CD4-positive, alpha-beta T cell treated with Interferon gamma for 1 hour (primary cell): ENCODE data around the gene SPEF1.

ENCODE experiments used
- DNase-seq: peaks from one replicate; pipeline ENCODE4 v3.0.0-alpha.2; 2020

SPEF1 gene

GRCh38 chr20:3744806-3745685 lies 36.2 kb downstream of the SPEF1 start:
- peak; percentile 86 for DNase-seq

GRCh38 chr20:3744037-3744436 lies 37.2 kb downstream of the SPEF1 start:
- DNase-seq = no peak

GRCh38 chr20:3743251-3743650 lies 38.0 kb downstream of the SPEF1 start:
- no peak for DNase-seq

DNA sequence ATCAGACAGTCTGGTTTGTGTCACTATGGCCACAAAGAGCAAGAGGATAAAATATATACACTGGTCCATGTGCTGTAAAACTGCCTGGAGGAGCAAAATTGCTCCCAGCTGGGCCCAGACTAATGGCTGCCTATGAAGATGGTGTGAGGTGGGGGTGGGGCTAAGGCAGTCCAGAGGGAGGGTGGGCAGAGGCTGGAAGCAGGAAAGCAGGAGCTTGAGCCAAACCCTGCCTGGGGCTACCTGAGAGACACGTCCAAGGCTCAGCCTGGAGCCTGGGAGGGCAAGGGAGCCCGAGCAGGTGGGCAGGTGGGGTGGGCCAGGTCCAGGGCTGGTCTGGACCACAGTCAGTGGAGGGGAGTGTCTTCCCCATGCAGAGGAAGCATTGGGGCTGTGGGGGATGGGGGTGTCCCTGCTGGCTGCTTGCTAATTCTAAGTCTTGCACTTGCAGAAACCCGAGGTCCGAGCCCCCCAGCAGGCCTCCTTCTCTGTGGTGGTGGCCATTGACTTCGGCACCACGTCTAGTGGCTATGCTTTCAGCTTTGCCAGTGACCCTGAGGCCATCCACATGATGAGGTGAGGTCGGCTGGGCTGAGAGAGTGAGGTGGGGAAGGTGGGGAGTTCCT lies 39.3 kb downstream of the SPEF1 start:
- no peak for DNase-seq

GRCh38 chr20:3740615-3741301 lies 40.5 kb downstream of the SPEF1 start:
- DNase-seq = no peak

- no peak for DNase-seq
Observed at GRCh38 chr20:3739926-3740451, 41.3 kb downstream of the SPEF1 start.

DNA sequence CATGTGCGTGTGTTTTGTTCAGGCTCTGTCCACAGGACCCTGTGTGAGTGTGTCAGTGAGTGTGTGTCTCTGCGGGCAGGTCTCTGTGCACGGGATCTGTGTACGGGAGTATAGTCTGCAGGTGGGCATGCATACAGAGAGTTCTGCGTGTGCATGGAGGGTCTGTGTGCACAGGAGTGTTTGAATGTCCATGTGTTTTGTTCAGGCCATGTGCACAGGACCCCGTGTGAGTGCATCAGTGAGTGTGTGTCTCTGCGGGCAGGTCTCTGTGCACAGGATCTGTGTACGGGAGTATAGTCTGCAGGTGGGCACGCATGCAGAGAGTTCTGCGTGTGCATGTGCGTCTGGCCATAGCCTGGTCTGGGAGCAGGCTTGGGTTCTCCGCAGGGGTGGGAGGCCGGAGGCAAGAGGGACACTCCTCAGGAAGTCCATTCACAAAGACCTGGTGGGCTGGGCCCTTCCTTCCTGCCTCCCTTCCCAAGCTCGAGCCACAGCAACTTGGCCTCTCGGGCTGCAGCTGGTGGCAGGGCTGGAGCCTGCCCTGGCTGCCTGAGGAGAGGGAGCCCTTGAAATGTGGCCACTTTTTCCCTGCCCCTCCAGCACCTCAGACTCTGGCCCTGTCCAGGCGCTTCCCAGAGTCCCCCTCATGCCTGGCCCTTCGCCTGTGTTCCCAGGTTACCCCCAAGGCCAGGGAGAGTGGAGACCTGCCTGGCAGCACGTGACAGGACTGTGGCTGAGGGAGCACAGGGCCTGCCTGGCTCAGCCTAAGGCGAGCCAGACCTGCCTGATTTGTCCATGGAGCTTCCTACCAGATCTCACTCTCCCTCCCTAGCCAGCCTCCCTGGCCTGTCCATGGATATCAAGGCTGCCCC lies 42.0 kb downstream of the SPEF1 start:
- no peak for DNase-seq

DNA sequence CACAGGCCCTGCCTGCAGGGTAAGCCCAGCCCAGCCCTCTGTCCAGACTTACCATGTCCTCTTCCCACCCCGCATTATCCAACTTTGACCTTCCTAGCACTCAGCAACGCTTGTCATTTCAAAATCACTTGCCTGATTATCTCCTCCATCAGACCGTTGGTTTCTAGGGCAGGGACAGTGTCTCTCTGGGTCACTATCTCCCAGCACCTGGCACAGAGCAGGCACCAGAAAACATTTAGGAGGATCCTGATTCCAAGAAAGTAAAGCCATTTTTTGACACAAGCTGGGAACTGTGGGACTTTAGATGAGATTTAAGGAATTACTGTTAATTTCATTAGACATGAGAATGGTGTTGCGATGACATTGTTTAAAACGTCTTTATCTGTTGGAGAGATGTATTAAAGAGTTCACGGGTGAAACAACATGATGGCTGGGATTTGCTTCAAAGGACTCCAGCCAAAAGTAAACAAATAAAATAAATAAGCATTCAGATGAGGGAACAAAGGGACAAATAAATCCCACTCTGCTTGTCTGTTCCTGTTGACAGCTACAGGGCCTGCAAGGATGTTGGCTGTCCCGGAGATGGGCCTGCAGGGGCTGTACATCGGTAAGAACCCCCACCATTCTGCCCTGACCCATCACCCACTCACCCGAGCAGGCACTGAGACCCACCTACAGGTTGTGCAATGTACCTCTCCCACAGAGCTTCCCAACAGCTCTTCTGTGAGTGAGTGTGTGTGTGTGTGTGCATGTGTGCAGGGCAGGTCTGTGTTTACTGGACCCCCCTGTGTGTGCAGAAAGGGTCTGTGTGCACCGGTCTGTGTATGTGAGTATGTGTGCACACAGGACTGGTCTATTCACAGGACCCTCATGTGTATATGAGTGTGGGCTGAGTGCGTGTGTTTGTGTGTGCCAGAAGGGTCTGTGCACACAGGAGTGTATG lies 42.9 kb downstream of the SPEF1 start:
- no peak for DNase-seq

DNA sequence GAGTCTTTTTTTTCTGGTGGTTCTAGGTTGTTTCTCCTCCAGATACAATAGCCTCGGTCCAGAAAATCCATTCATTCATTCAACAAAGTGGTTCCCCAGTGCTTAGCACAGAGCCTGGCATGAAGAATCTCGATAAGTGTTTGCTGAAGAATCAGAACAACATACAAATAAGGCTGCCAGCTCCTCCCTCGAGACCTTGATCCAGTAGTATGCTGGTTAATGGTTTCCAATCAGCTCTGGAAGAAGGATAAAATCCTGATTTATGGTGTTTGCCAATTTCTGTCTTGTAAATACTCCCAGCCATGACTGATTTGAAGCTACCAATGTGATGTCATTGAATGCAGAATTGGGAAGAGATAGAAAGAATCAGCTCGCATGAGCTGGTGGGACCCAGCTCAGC lies 45.5 kb downstream of the SPEF1 start:
- DNase-seq = no peak

GRCh38 chr20:3734111-3734843 lies 47.0 kb downstream of the SPEF1 start:
- DNase-seq = no peak

- DNase-seq = no peak
Observed at GRCh38 chr20:3733119-3733995, 47.9 kb downstream of the SPEF1 start.

- DNase-seq = no peak
Observed at GRCh38 chr20:3732327-3733118, 48.7 kb downstream of the SPEF1 start, which contains the start of gene HSPA12B. HSPA12B (plus strand) TSS chr20:3732685; CDS start chr20:3738675, 5,990 bp downstream.

DNA sequence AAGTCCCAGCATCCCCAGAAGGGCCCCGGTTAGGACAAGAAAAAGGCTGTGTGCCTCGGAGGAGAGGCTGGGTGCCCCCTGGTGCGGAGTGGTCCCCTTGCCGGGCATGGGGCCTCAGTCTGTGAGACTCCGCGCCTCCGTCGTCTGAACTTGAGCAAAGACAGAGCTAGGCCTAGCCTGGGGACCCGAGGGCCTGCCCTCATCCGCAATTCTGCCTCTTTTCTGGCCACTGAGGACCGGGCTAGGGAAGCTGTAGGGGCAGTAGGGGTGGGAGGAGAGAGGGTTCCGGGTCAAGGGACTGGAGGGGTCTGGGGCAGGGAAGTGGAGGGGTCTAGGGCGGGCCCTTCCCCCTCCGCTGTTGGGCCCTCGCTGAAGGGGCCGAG lies 49.3 kb downstream of the SPEF1 start:
- DNase-seq = no peak

- DNase-seq = no peak
Observed at GRCh38 chr20:3730803-3731672, 50.2 kb downstream of the SPEF1 start.

DNA sequence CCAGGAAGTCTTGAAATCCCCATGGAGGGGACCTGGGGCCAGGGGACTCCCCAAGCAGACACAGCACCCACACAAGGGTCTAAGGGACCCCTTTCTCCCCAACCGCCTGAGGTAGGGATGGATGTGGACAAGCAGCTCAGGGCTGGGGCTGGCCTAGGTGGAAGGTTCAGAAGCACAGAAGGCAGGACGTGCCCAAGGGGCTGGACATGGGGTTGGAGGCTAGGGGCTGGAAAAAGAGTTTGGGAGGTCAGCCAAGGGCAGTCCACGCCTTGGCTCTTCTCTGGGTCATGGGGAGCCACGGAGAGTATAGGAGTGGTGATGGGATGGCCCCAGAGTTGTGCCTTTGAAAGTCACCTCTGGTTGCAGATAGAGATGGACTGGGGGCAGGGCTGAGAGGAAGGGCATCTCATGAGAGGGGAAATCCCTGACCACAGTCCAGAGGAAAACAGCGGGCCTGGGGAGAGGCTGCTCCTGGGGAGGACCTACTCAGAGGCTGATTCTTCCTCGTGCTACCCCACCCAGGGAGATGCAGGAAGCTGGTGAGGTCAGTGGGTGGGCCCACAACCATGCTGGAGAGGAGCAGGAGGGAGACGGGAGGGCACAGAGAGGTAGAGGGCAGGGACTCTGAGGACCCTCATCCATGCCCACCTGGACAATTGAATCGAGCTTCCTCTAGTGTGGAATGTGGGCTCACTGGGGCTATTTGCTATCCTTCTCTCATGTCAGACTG lies 51.3 kb downstream of the SPEF1 start:
- DNase-seq = no peak

DNA sequence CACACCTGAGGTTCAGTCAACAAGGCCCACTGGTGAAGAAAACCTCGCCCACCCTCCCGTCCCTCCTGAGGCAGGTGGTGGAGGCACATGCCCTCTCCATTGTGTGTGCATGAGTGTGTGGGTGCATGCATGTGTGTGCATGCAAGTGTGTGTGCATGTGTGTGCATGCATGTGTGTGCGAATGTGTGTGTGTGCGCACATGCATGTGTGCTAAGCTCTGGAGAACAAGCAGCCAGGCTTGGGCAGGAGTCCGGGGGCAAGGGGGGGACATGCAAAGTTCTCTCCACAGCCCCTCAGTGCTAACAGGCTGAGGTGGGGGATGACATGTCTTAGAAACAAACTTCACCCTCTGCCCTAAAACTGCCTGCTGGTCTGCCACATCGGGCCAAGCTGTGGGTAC lies 51.9 kb downstream of the SPEF1 start:
- no peak for DNase-seq

DNA sequence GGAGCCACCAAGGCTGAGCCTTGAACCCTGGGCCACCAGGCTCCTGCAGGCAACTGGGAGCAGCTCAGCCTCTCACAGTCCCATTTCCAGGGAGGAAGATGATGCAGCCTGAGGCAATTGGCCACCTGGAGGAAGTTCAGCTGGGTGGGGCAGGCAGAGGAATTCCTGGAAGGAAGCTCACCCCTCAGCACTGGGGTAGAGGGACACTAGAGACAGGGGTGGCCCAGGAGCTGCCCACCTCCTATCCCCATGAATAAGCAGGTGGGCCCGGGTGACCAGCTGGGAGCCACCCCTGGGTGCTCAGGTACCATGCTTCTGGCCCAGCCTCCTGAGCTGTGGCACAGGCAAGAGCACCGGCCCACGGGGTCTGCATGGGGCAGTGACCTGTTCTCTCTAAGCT lies 52.4 kb downstream of the SPEF1 start:
- DNase-seq = no peak
